ENCODE measurements around the gene FTO. TPM values are rescaled to one million over a fixed set of nuclear protein-coding genes. Genes with fewer than 3 reads are reported as not detected.

Gene FTO
- total RNA-seq, 1 donor from 2014 or later: 70.5 TPM

- H3K9me3 ChIP-seq: no peaks in the 10 kb centered on the region
- H3K27ac ChIP-seq: no peak overlapping the region
- intact Hi-C loops (cut with DNase I): no loop called here
- H3K4me3 ChIP-seq: no peak overlapping the region
- no peaks in the 10 kb centered on the region for H3K27me3 ChIP-seq
- peaks cover 23% of the 10 kb centered on the region for H3K4me1 ChIP-seq
- peaks cover 0 to 7% of the 10 kb centered on the region in 2 donors for H3K36me3 ChIP-seq
- DNase-seq (ENCODE audit: extremely low spot score in 2 of 2): no peak
- TF ChIP-seq POLR2AphosphoS5 (IDR thresholded peaks at IDR 0.05; ENCODE audit: insufficient read depth in 1 of 2, low read depth in 1 of 2): no peak
- no peak for TF ChIP-seq POLR2A (IDR thresholded peaks at IDR 0.05)
- no peak for TF ChIP-seq CTCF (IDR thresholded peaks at IDR 0.05)
Measured at GRCh38 chr16:53816211-53816836, 112.4 kb downstream of the FTO start.

DNA sequence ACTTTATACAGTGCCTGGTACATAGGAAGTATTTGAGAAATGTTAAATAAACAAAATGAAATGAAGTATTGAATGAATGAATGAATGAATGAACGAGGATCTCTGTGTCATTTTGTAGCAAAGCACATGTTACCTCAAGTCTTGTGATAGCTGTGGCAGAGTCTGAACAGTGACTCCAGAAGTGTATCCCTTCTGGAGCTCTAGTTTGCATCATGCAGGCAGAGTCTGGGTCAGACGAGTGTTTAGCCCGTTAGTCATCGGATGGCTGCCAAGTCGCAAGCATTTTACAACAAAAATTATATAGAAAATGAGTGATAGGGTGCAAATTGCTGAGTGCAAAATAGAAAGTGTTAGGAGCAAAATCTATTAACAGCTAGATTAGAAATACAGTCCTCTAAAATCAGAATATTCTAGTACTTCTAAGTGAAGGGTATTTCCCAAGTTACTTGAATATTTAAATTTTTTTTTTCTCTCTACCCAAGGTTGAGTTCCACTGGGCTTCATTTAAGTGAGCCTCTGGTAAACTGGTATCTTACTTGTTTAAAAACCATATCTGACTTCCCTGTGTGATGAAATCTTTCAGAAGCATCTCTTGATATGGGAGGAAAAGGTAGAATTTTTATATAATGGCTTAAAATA, 113.3 kb downstream of the FTO start:
- H3K36me3 ChIP-seq: peaks cover 0 to under 1% of the 10 kb centered on the region in 2 donors
- no peak for DNase-seq (ENCODE audit: extremely low spot score in 2 of 2)
- H3K4me1 ChIP-seq: peaks cover 23% of the 10 kb centered on the region
- no peak overlapping the region for H3K4me3 ChIP-seq
- intact Hi-C loops (cut with DNase I): no loop called here
- TF ChIP-seq CTCF (IDR thresholded peaks at IDR 0.05) (no peak), POLR2AphosphoS5 (IDR thresholded peaks at IDR 0.05; ENCODE audit: insufficient read depth in 1 of 2, low read depth in 1 of 2) (no peak), POLR2A (IDR thresholded peaks at IDR 0.05) (no peak)
- no peaks in the 10 kb centered on the region for H3K9me3 ChIP-seq
- H3K27ac ChIP-seq: no peak overlapping the region
- H3K27me3 ChIP-seq: no peaks in the 10 kb centered on the region

DNA sequence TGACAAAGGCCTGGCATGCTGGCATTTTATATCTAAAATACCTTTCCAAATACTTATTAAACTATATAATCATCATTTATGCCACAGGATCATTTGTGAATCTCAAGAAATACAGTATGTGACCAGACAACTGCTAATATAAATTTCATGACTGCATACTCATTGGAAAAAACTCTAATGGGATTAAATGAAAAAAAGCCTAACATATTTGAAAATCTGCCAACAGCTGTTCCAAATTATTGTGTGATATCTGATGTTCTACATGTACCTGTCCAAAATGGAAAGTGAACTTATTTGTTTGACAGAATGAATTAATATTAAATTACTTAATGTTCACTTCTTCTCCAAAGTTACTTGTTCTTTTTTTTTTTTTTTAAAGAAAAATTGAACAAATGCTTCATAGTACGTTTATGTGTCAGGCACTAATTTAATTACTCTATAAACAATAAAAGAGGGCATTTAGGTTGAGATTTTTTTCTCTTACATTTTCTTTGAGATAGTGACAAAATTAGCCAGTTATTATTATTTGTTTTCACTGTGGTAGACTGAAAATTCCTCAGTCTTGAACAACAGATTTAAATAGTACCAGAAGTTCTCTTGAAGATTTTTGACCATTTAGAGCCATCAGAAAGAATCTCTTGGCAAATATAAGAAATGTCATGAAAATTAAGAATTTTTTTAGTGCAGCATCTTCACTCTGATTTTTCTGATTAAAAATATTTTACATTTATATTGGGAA, 114.0 kb downstream of the FTO start:
- Histone ChIP-seq H3K27me3 (no peaks in the 10 kb centered on the region), H3K4me3 (no peak overlapping the region), H3K9me3 (no peaks in the 10 kb centered on the region), H3K27ac (no peak overlapping the region), H3K4me1 (peaks cover 23% of the 10 kb centered on the region), H3K36me3 (no peaks in the 10 kb centered on the region)
- intact Hi-C loops (cut with DNase I): no loop called here
- TF ChIP-seq POLR2A (IDR thresholded peaks at IDR 0.05): no peak
- TF ChIP-seq POLR2AphosphoS5 (IDR thresholded peaks at IDR 0.05; ENCODE audit: insufficient read depth in 1 of 2, low read depth in 1 of 2): no peak
- TF ChIP-seq CTCF (IDR thresholded peaks at IDR 0.05): no peak
- no peak for DNase-seq (ENCODE audit: extremely low spot score in 2 of 2)

- no peaks in the 10 kb centered on the region for H3K9me3 ChIP-seq
- intact Hi-C loops (cut with DNase I): no loop called here
- no peak overlapping the region for H3K4me3 ChIP-seq
- H3K27ac ChIP-seq: no peak overlapping the region
- TF ChIP-seq CTCF (IDR thresholded peaks at IDR 0.05) (no peak), POLR2AphosphoS5 (IDR thresholded peaks at IDR 0.05; ENCODE audit: insufficient read depth in 1 of 2, low read depth in 1 of 2) (no peak), POLR2A (IDR thresholded peaks at IDR 0.05) (no peak)
- DNase-seq (ENCODE audit: extremely low spot score in 2 of 2): no peak
- no peaks in the 10 kb centered on the region for H3K27me3 ChIP-seq
- H3K4me1 ChIP-seq: peaks cover 16% of the 10 kb centered on the region
- H3K36me3 ChIP-seq: peaks cover 0 to 6% of the 10 kb centered on the region in 2 donors
Measured at GRCh38 chr16:53821487-53821886, 117.5 kb downstream of the FTO start.
